HG03280 (cell line): ENCODE measurements around the gene GGN.
A peak's percentile ranks its signal among the peaks of the same experiment; 100 is the strongest.
"Not testable (repeated sequence)": the region's sequence is repeated elsewhere in the genome, so short reads cannot be mapped to it uniquely, and the experiment has no call there.

Source experiments
- ATAC-seq: cut with Tn5 transposase; IDR thresholded peaks from one replicate; pipeline ENCODE4 v1.9.1; 2021; ENCODE audit warnings: mild to moderate bottlenecking, moderate library complexity; ENCODE audit not compliant: unreplicated experiment

Gene GGN

GRCh38 chr19:38367041-38367440 is 20.8 kb downstream of the GGN start:
- no peak for ATAC-seq

- not testable (repeated sequence) for ATAC-seq
Measured at GRCh38 chr19:38362946-38363688, 24.7 kb downstream of the GGN start.

- peak; percentile 54 for ATAC-seq
Measured at GRCh38 chr19:38362076-38362945, 25.5 kb downstream of the GGN start.

DNA sequence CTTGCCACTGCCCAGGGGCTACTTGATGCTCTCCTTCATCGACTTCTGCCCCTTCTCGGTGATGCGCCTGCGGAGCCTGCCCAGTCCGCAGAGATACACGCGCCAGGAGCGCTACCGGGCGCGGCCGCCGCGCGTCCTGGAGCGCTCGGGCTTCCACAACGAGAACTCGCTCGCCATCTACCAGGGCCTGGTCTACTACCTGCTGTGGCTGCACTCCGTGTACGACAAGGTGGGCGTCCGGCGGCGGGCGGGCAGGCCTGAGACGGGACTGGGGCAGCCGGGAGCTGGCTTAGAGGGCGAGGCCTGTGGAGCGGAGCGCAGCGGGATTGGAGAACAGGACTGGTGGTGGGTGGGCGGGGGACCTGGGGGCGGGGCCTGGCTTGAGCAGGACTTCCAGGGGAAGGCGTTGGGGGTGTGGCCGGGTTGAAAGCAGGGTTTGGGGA is 26.2 kb downstream of the GGN start:
- ATAC-seq: peak; percentile 51

DNA sequence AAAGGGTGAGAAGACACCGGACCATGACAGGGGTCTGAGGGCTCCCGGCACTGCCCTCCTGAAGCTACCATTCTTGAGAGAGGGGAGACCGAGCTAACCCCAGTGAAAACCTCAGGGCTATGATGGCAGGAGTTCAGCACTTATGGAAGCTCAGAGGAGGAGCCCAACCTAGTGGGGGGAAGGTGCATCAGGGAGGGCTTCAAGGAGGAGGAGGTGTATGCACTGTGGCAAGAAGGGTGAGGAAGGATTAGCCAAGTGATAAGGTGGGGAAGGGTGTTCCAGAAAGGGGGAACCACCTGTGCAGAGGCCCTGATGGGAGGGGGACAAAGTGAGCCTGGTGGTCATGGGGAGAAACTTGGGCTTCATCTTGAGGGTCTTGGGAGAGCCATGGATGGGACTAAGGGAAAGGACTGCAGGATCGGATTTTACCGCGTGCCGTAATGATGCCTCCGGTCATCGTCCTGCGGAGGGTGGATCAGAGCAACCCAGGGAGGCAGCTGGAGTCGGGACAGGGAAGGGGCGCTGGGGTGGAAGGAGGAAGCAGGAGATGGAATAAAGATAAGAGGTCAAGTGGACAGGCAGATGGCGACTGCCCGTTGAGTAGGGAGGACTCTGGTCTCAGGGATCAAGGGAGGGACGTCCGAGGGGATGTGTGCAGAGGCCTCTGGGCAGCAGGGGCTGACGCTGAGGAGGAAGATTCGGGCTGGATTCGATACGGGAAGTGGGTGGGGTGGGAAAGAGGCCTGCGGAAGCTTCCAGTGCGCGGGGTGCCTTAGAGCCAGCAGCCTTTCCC is 26.8 kb downstream of the GGN start:
- peak; percentile 5 for ATAC-seq

GRCh38 chr19:38360351-38360750 is 27.5 kb downstream of the GGN start:
- no peak for ATAC-seq

- no peak for ATAC-seq
Measured at GRCh38 chr19:38359242-38360021, 28.4 kb downstream of the GGN start.

DNA sequence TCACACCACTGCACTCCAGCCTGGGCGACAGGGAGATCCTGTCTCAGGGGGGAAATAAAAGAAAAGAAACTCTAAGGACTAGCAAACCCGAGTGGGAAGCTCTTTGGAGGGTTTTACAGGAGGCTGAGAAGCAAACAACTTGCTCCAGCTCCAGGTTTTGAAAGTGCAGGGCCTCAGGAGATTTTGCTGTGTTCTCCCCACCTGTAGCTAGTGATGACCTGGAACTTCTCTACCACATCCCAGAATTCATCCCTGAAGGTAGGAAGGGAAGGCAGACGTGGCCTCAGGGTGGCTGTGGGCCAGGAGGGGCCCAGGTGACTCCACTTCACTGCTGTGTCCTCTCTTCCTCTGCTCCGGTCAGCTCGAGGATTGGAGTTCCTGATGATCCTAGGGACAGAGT is 29.8 kb downstream of the GGN start:
- no peak for ATAC-seq

DNA sequence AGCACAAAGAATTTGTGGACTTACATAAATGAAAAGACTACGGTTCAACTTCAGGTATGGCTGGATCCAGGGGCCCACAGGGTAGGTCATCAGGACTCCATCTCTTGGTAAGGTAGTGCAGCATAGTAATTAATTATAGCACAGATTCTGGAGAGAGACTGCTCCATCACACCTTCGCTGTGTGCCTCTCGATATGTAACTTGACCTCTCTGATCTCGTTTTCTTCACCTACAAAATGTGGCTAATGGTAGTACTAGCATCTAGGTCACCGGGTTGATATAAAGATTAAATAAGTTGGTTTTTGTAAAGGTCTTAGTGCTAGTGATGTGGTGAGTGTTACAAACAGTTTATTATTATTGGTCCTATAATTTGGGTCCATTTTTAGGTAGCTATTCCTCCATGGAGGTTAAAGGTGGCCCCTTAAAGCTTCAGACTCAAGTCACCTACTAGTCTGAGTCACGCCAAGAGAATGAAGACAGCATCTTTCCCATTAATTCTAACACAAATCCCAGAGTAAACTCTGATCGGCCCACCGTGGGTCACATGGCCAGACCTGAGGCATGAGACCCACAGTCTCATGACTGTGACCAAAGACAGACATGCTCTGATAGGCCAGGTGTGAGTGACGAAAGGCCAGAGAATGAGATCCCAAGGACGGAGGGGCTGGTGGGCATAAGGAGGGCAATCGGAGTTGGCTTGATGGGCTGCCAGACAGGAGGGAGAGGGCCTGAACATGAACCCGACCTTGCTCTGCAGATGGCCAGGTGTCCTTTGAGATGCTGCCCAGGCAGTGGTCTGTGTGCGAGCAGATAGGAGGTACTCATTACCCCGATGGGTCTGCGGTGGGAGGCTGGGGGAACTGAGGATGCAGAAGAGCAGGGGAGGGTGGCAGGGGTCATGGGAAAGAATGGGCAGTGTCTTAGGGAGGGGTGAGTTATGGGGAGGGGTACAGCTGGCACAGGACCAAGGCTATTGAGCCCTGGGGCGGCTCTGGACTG is 31.8 kb downstream of the GGN start:
- no peak for ATAC-seq

- no peak for ATAC-seq
Measured at GRCh38 chr19:38352611-38353010, 35.2 kb downstream of the GGN start.

- ATAC-seq: no peak
Measured at GRCh38 chr19:38351865-38352395, 35.9 kb downstream of the GGN start.

DNA sequence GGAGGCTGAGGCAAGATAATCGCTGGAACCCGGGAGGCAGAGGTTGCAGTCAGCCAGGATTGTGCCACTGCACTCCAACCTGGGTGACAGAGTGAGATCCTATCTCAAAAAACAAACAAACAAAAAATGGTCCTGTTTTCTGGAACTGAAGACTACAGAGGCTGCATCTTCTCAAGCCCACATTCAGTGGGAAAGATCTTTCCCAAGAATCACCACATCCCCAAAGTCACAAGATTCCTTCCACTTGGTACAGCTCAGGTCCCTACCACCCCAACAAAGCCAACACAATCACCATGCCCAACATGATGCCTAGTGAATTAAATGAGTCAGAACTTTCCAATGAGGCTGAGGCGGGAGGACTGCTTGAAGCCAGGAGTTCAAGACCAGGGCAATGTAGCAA is 37.0 kb downstream of the GGN start:
- no peak for ATAC-seq

DNA sequence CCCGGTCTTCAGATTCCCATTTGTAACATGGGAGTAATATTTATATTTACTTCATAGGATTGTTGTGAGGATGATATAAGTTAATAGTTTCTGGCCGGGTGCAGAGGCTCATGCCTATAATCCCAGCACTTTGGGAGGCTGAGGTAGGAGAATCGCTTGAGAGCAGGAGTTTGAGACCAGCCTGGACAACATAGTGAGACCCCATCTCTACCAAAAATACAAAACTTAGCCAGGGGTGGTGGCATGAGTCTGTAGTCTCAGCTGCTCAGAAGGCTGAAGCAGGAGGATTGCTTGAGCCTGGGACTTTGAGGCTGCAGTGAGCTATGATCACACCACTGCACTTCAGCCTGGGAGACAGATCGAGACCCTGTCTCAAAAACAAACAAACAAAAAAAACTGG is 41.0 kb downstream of the GGN start:
- no peak for ATAC-seq

- ATAC-seq: no peak
Measured at GRCh38 chr19:38340927-38341326, 46.9 kb downstream of the GGN start.

DNA sequence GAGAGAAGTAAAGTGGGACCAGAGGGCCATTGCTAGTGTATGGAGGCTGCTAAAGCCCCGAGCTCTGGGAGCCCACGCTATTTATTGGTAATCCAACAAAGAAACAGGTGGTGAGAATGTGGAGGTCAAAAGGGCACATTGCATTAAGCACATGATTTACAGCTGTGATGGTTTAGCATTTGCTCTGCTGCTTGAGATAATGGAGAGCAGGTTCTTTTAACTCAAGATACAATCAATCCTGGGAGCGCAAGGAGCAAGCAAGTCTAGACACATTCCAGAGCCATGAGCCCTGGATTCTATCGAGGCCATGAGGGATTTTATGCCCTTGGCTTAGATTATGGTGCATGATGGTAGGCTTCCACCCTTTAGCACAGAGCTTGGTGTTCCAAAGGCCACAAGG is 48.8 kb downstream of the GGN start:
- not testable (repeated sequence) for ATAC-seq

DNA sequence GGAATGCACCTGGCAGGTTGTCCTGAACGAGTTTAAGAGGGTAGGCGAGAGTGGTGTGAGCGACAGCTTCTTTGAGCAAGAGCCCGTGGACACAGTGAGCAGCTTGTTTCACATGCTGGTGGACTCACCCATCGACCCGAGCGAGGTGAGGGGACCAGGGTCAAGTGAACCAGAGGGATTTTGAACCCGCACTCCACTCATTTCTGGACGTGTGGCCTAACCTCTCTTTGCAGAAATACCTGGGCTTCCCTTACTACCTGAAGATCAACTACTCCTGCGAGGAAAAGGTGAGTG is 50.5 kb downstream of the GGN start:
- ATAC-seq: no peak

- peak; percentile 52 for ATAC-seq
Measured at GRCh38 chr19:38336638-38337359, 51.0 kb downstream of the GGN start.

DNA sequence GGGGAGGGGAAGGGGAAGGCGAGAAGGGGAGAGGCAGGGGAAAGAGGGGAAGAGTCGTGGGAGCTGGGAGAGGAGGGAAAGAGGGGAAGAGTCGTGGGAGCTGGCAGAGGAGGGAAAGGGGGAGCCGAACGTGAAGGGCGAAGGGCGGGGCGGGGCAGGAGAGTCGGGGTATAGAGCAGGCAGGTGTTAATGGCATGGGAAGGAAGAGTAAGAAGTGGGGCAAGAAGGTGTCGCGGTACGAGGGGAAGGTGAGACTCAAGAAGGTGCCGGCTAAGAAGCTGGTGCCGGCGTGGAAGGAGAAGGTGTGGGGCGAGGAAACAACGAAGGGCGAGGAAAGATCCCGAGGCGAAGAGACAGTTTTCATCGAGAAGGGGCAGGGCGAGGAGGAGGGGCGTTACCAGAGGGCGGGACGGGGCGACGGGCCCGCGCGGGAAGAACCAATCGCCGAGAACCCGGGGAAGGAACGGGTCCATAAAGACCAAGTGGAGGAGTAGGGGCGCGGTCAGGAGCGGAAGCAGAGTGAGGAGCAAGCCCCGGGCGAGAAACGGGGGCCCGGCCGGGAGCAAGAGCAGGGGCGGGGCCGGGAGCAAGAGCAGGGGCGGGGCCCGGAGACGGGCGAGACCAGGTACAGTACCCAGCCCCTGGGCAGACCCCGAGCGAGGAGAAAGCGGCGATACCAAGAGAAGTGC is 51.7 kb downstream of the GGN start:
- ATAC-seq: peak; percentile 69
